ENCODE measurements around the gene BTNL9. TPM values are rescaled to one million over a fixed set of nuclear protein-coding genes. Genes with fewer than 3 reads are reported as not detected.

Gene BTNL9
- total RNA-seq, 1 donor from 2014 or later: 38.5 TPM

GRCh38 chr5:181020688-181021087 lies 19.4 kb upstream of the BTNL9 start:
- intact Hi-C loops (cut with micrococcal nuclease): no loop called here
- no peak for DNase-seq
- H3K9me3 ChIP-seq (replicated peaks): peaks cover 44% of the 10 kb centered on the region
- H3K27ac ChIP-seq (replicated peaks): no peak overlapping the region
- H3K36me3 ChIP-seq: no peaks in the 10 kb centered on the region
- H3K4me3 ChIP-seq: no peak overlapping the region
- no peaks in the 10 kb centered on the region for H3K27me3 ChIP-seq (ENCODE audit: low read depth)
- no peak for TF ChIP-seq CTCF (IDR thresholded peaks at IDR 0.05; ENCODE audit: borderline replicate concordance)
- H3K4me1 ChIP-seq: no peaks in the 10 kb centered on the region

GRCh38 chr5:181024245-181025064 lies 15.6 kb upstream of the BTNL9 start:
- no peak for TF ChIP-seq CTCF (IDR thresholded peaks at IDR 0.05; ENCODE audit: borderline replicate concordance)
- Histone ChIP-seq H3K36me3 (no peaks in the 10 kb centered on the region), H3K27ac (replicated peaks) (no peak overlapping the region), H3K27me3 (ENCODE audit: low read depth) (peaks cover 4% of the 10 kb centered on the region), H3K4me1 (no peaks in the 10 kb centered on the region), H3K9me3 (replicated peaks) (peaks cover 50% of the 10 kb centered on the region), H3K4me3 (no peak overlapping the region)
- intact Hi-C loops (cut with micrococcal nuclease): no loop called here
- DNase-seq: no peak

GRCh38 chr5:181027452-181028031 lies 12.5 kb upstream of the BTNL9 start:
- Histone ChIP-seq H3K9me3 (replicated peaks) (peaks cover 32% of the 10 kb centered on the region), H3K36me3 (no peaks in the 10 kb centered on the region), H3K4me1 (no peaks in the 10 kb centered on the region), H3K4me3 (no peak overlapping the region), H3K27ac (replicated peaks) (peak overlapping the region; percentile 22), H3K27me3 (ENCODE audit: low read depth) (peaks cover 4% of the 10 kb centered on the region)
- intact Hi-C loops (cut with micrococcal nuclease): no loop called here
- TF ChIP-seq CTCF (IDR thresholded peaks at IDR 0.05; ENCODE audit: borderline replicate concordance): no peak
- no peak for DNase-seq

GRCh38 chr5:181028032-181028819 lies 11.8 kb upstream of the BTNL9 start:
- peaks cover 25% of the 10 kb centered on the region for H3K9me3 ChIP-seq (replicated peaks)

More at GRCh38 chr5:181028032-181028819, 11.8 kb upstream of the BTNL9 start:
- no peak for TF ChIP-seq CTCF (IDR thresholded peaks at IDR 0.05; ENCODE audit: borderline replicate concordance)
- peaks cover 4% of the 10 kb centered on the region for H3K27me3 ChIP-seq (ENCODE audit: low read depth)
- no peak for DNase-seq
- H3K27ac ChIP-seq (replicated peaks): peak overlapping the region; percentile 22
- H3K36me3 ChIP-seq: no peaks in the 10 kb centered on the region
- intact Hi-C loops (cut with micrococcal nuclease): no loop called here
- H3K4me1 ChIP-seq: no peaks in the 10 kb centered on the region
- H3K4me3 ChIP-seq: no peak overlapping the region

All from left ventricle myocardium inferior (tissue), 1 donor.